GM21737 (cell line): ENCODE measurements around the gene TCF12.
"Not testable (repeated sequence)": the region's sequence is repeated elsewhere in the genome, so short reads cannot be mapped to it uniquely, and the experiment has no call there.

Experiments
- ATAC-seq: cut with Tn5 transposase; IDR thresholded peaks from one replicate; pipeline ENCODE4 v1.9.1; 2021; ENCODE audit warnings: mild to moderate bottlenecking, moderate library complexity; ENCODE audit not compliant: unreplicated experiment

TCF12 gene

GRCh38 chr15:57158997-57159668 is 240.7 kb downstream of the TCF12 start:
- ATAC-seq: no peak

GRCh38 chr15:57159767-57160166 is 241.3 kb downstream of the TCF12 start:
- no peak for ATAC-seq

- no peak for ATAC-seq
These were observed 242.5 kb downstream of the TCF12 start for GRCh38 chr15:57160823-57161560.

GRCh38 chr15:57164251-57164650 is 245.8 kb downstream of the TCF12 start:
- not testable (repeated sequence) for ATAC-seq

GRCh38 chr15:57165992-57166391 is 247.5 kb downstream of the TCF12 start:
- no peak for ATAC-seq

- no peak for ATAC-seq
These were observed 249.5 kb downstream of the TCF12 start for GRCh38 chr15:57167821-57168395.

GRCh38 chr15:57169643-57170042 is 251.2 kb downstream of the TCF12 start:
- no peak for ATAC-seq

GRCh38 chr15:57171426-57171825 is 253.0 kb downstream of the TCF12 start:
- no peak for ATAC-seq

- ATAC-seq: no peak
These were observed 254.5 kb downstream of the TCF12 start for GRCh38 chr15:57172925-57173324.

GRCh38 chr15:57183041-57183440 is 264.6 kb downstream of the TCF12 start:
- ATAC-seq: no peak

- no peak for ATAC-seq
These were observed 265.3 kb downstream of the TCF12 start for GRCh38 chr15:57183614-57184344.

- no peak for ATAC-seq
These were observed 266.1 kb downstream of the TCF12 start for GRCh38 chr15:57184502-57184901.

- ATAC-seq: no peak
These were observed 267.1 kb downstream of the TCF12 start for GRCh38 chr15:57185507-57186074.

GRCh38 chr15:57189466-57189865 is 271.0 kb downstream of the TCF12 start:
- no peak for ATAC-seq

- ATAC-seq: no peak
These were observed 271.8 kb downstream of the TCF12 start for GRCh38 chr15:57190208-57190607.

- no peak for ATAC-seq
These were observed 274.7 kb downstream of the TCF12 start for GRCh38 chr15:57193161-57193560.

- ATAC-seq: no peak
These were observed 276.9 kb downstream of the TCF12 start for GRCh38 chr15:57195326-57195725.

- ATAC-seq: no peak
These were observed 278.4 kb downstream of the TCF12 start for GRCh38 chr15:57196865-57197264.

- no peak for ATAC-seq
These were observed 279.7 kb downstream of the TCF12 start for GRCh38 chr15:57198131-57198530.

- ATAC-seq: no peak
These were observed 280.3 kb downstream of the TCF12 start for GRCh38 chr15:57198654-57199291.

GRCh38 chr15:57201578-57201977 is 283.1 kb downstream of the TCF12 start:
- ATAC-seq: no peak
